Stimulated activated CD8-positive, alpha-beta memory T cell treated with anti-CD3 and anti-CD28 coated beads, Interleukin-12 subunit alpha, Interleukin-12 subunit beta, amount 100 ng/mL, for 1 hour (primary cell): Measurements from ENCODE around the gene FAM174B.

Source experiments
- DNase-seq: peaks from one replicate; pipeline ENCODE4 v3.0.0-alpha.2; 2020; ENCODE audit warnings: low read depth

FAM174B gene

GRCh38 chr15:92655178-92655995 lies at the start of gene FAM174B:
Gene FAM174B (minus strand): TSS chr15:92655775.
- no peak for DNase-seq

GRCh38 chr15:92696096-92696495 lies 40.5 kb upstream of the FAM174B start:
- no peak for DNase-seq

GRCh38 chr15:92693691-92694331 lies 38.2 kb upstream of the FAM174B start:
- no peak for DNase-seq

- DNase-seq, result no peak
Measured at GRCh38 chr15:92690395-92690794, 34.8 kb upstream of the FAM174B start.

GRCh38 chr15:92687746-92688145 lies 32.2 kb upstream of the FAM174B start:
- DNase-seq, result no peak

- no peak for DNase-seq
Measured at GRCh38 chr15:92687195-92687602, 31.6 kb upstream of the FAM174B start.

- DNase-seq, result no peak
Measured at GRCh38 chr15:92683511-92683834, 27.9 kb upstream of the FAM174B start.

- DNase-seq, result no peak
Measured at GRCh38 chr15:92682741-92683510, 27.4 kb upstream of the FAM174B start.

- no peak for DNase-seq
Measured at GRCh38 chr15:92681141-92681631, 25.6 kb upstream of the FAM174B start.

GRCh38 chr15:92677999-92678398 lies 22.4 kb upstream of the FAM174B start:
- no peak for DNase-seq

- DNase-seq, result no peak
Measured at GRCh38 chr15:92676561-92676960, 21.0 kb upstream of the FAM174B start.

GRCh38 chr15:92675485-92675884 lies 19.9 kb upstream of the FAM174B start:
- no peak for DNase-seq

GRCh38 chr15:92674347-92674746 lies 18.8 kb upstream of the FAM174B start:
- no peak for DNase-seq

- DNase-seq, result no peak
Measured at GRCh38 chr15:92672102-92672501, 16.5 kb upstream of the FAM174B start.

- no peak for DNase-seq
Measured at GRCh38 chr15:92671406-92671805, 15.8 kb upstream of the FAM174B start.

GRCh38 chr15:92670621-92671020 lies 15.0 kb upstream of the FAM174B start:
- no peak for DNase-seq

- no peak for DNase-seq
Measured at GRCh38 chr15:92669432-92669831, 13.9 kb upstream of the FAM174B start.

GRCh38 chr15:92668620-92669019 lies 13.0 kb upstream of the FAM174B start:
- DNase-seq, result no peak

GRCh38 chr15:92667970-92668485 lies 12.5 kb upstream of the FAM174B start:
- DNase-seq, result no peak

GRCh38 chr15:92667287-92667904 lies 11.8 kb upstream of the FAM174B start:
- DNase-seq, result no peak

GRCh38 chr15:92666780-92667179 lies 11.2 kb upstream of the FAM174B start:
- no peak for DNase-seq

- DNase-seq, result no peak
Measured at GRCh38 chr15:92665100-92665555, 9.6 kb upstream of the FAM174B start.
